GM21367 (cell line): Measurements from ENCODE around the gene DMAC2.
"Not testable (repeated sequence)": the region's sequence is repeated elsewhere in the genome, so short reads cannot be mapped to it uniquely, and the experiment has no call there.

Experiments used
- ATAC-seq: cut with Tn5 transposase; IDR thresholded peaks from one replicate; pipeline ENCODE4 v1.9.1; 2021; ENCODE audit not compliant: unreplicated experiment

Gene DMAC2

GRCh38 chr19:41402010-41402409 lies 37.7 kb downstream of the DMAC2 start:
- no peak for ATAC-seq

DNA sequence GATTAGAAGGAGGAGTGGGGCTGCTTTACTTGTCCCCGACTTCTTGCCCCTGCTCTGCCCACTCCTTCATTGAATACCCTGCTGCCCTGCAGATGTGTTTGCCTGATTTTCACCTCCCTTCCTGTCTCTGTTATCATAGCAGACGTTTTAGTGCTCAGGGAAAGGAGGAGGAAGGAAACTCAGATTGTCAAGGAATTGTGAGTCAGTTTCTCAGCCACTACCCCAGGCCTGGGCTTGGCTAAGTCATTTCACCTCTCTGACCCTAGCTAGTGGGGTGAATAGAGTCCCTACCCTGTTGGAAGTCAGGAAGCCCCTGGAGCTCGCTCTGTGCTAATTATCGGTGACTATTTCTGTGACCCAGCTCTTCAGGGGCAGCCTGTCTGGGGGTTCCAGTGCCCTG lies 38.2 kb downstream of the DMAC2 start:
- no peak for ATAC-seq

DNA sequence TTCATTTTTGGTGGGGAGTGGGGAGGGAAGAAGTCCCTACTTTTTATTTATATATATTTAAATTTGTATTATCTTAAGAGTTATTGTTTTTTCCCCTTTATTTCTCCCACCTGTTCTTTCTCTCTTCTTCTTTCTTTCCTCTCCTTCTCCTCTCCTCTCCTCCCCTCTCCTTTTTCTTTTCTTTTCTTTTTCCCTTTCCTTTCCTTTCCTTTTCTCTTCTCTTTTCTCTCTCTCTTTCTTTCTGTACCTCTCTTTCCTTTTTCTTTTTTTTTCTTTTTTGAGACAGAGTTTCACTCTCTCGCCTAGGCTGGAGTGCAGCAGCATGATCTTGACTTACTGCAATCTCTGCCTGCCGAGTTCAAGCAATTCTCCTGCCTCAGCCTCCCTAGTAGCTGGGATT lies 40.2 kb downstream of the DMAC2 start:
- no peak for ATAC-seq

DNA sequence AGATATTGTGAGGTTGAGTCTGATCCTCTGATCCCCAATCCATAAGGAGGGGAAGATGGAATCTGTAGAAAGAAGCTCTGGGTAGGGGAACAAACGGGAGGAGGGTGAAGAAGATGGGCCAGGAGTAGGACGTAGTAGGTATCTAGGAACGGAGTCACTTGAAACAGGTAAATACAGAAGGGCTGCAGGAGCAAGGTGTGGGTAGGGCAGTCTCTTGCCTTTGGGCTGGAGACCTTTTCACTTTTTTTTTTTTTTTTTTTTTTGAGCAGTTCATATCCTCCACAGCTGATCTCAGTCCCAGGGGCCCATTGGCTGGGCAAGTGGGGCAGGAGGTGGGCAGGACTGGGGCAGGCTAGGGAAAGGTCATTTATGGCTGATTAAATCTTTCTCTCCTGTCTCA lies 40.6 kb downstream of the DMAC2 start:
- no peak for ATAC-seq

GRCh38 chr19:41398598-41398997 lies 41.1 kb downstream of the DMAC2 start:
- no peak for ATAC-seq

DNA sequence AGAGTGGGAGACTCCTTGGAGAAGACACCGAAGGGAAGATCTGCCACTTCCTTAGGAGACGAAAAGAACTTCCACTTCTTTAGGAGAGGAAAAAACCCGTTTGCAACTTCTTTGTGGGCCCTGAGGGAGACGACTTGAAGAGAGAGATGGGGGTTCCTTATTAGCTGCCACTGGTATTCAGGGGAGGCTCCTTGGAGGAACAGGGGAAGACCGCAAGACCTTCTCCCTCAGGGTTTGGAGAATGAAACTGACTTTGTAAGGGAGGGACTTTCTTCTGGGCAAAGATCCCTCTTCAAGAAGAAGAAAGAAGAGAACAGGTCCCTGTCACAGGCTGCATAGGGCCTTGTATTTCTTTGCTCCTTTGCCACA lies 41.7 kb downstream of the DMAC2 start:
- no peak for ATAC-seq

DNA sequence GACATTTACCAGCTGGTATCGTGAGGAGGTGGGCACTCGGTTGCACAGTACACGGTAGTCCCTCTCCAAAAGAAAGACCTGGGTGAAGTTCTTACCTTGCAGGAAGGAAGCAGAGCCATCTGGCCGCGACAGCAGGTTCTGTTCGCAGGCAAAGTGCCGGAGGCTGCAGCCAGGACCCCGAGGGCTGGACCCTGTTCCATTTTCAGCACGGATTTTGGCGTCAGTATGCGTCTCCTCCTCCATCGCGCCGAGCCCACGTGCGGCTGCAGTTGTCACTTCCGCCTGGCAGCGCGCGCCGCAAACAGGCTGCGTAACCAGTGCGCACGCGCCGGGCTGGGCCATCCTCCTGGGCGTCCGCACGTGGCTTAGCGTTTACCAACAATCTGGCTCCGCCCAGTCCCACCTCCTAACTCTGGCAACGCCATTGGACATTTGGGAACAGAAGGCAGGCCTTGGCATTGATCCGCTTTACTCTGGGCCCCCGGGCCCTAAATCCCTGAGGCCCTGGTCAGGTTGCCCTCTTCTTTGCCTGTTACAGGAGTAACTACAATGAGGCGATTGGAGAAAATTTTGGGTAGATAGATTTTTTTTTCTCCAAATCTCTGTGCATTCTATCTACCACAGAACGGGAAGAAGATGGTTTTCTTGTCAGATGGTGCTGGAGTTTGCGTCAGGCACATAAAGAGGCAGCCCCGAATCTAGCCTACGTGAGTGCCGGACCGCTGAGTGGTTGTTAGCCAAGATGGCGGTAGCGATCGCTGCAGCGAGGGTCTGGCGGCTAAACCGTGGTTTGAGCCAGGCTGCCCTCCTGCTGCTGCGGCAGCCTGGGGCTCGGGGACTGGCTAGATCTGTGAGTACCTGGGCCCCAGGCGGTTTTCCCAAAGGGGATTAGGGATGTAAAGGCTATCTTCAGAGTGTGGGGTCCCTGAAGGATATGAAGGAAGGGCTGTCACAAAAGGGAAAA lies 42.3 kb downstream of the DMAC2 start, which contains the start of the genes BCKDHA and EXOSC5:
TSS of gene BCKDHA (plus strand) at position 733 of the 964 bp plus-strand sequence. CDS start at position 743, 10 bp downstream.
TSS of gene EXOSC5 (minus strand) at position 274 of the 964 bp plus-strand sequence. CDS start at position 243, 31 bp downstream.
- ATAC-seq, result peak; percentile 62

DNA sequence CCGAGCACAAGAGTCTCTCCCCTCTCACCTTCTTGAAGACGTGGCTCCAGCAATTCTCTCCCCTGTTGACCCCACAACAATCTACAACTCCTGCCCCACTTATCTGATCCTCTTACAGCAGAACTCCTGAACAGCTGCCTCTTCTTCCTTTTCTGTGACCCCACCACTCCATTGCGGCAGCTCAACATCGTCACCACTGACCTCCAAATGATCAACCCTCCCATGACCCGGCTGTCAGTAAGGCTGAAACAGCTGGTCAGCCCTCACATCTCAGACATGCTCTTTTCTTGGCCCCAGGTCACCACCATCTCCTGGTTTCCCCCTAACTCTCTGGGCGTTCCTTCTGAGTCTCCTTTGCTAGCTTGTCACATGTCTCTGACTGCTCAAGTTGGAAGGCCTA lies 44.4 kb downstream of the DMAC2 start:
- ATAC-seq, result no peak

DNA sequence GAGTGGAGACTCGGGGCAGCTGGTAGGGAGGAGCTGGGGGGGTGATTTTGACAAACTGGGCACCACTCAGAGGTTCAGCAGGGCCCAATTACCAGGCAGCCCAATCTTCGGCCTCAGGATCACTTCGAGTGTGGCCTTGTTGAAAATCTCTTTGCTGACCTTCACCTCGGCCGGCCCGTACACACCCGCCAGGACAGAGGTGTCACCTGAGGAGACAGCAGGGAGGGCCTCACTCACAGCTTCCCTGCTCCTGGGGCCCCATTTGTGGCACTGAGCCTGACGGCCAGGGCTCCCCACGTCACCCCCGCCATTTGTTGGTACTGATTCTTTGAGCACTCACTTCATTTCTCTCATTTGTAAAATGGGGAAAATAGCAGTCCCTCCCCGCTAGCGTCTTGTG lies 46.9 kb downstream of the DMAC2 start:
- ATAC-seq, result no peak

DNA sequence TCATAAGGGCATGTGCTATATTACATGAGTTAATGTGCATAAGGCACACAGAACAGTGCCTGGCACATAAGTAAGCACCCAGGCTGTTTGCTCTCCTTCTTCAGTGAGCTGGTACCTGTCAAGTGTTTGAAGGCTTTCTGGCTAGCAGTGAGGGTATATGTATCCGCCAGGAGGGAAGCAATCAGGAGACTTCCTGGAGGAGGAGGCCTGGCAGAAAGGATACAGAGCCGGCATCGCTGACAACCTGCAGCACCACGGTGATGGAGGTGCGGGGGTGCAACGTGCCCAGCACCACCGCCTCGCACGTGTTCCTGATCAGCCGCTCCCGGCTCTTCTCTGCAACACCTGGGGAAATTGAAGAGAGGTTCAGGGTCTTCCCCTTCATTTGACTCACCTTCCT lies 48.1 kb downstream of the DMAC2 start:
- no peak for ATAC-seq

- ATAC-seq, result no peak
Measured at GRCh38 chr19:41386442-41386841, 53.3 kb downstream of the DMAC2 start.

DNA sequence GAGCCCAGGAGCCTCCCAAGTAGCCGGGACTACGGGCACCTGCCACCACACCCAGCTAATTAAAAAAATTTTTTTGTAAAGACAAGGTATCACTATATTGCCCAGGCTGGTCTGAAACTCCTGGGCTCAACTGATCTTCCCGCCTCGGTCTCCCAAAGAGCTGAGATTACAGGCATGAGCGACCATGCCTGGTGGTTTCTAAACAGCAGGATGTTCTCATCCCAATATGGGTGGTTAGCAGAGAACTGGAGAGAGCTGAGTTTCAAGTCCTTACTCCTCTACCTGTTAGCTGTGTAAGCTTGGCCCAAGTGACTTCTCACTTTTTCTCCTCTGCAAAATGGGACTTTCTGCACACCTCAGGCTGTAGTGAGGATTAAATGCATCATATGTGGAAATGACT lies 55.4 kb downstream of the DMAC2 start:
- ATAC-seq, result no peak

- ATAC-seq, result not testable (repeated sequence)
Measured at GRCh38 chr19:41381536-41381935, 58.2 kb downstream of the DMAC2 start.
